HepG2 (cell line): ENCODE results near the gene CAPN9. TPM values are rescaled to one million over a fixed set of nuclear protein-coding genes. Genes with fewer than 3 reads are reported as not detected.

Experiments
- ATAC-seq: fragments of 200-7000 bp; cut with Tn5 transposase; 3 replicates; pipeline ENCODE4 v1.9.1; 2020; ENCODE audit warnings: mild to moderate bottlenecking, moderate library complexity
- BruUV-seq: library from RNA; stranded (reverse); fragments of 400-500 nt; replicated peaks from 2 replicates; lab custom pipeline; 2021; lab: Mats Ljungman, UMichigan
- CTCF ChIA-PET: fragments of 300-600 bp; formaldehyde crosslinking; extraction: SDS; loops from one replicate; lab custom pipeline; 2021; ENCODE audit warnings: low total read pairs, inconsistent platforms, low intra/inter-chr PET ratio; lab: Yijun Ruan, JAX
- POLR2A ChIA-PET: fragments of 350-600 bp; sonication (Branson Sonifier 250); formaldehyde crosslinking; loops from one replicate; lab custom pipeline; 2020; ENCODE audit warnings: antibody characterized with exemption, inconsistent platforms; lab: Yijun Ruan, JAX
- DNase-seq: peaks from one replicate; pipeline ENCODE4 v3.0.0-alpha.2; 2015; ENCODE audit warnings: low spot score
- FAIRE-seq: peaks from 3 replicates; lab custom pipeline; 2011; peaks lifted over from hg19 to GRCh38; lab: Jason Lieb, UNC
- H2AFZ ChIP-seq: one replicate; pipeline ENCODE4 v1.6.1; 2011; ENCODE audit warnings: low read length, inconsistent platforms
- H3K27ac ChIP-seq: fragments of 300-600 bp; 3 replicates; pipeline ENCODE4 v1.8.0; 2011; ENCODE audit warnings: mixed run types, mild to moderate bottlenecking, mixed read lengths, low read length, inconsistent platforms; ENCODE audit not compliant: insufficient read depth; ENCODE audit errors: extremely low read length
- H3K27me3 ChIP-seq, 2 experiments: fragments of 200-600 bp in 1 of 2; 2 replicates in 1 of 2; 3 replicates in 1 of 2; pipeline versions ENCODE4 v1.6.0 to v1.8.0; 2011; ENCODE audit warnings: low read length in 2 of 2, mild to moderate bottlenecking in 2 of 2, moderate library complexity in 2 of 2, inconsistent platforms in 1 of 2; ENCODE audit not compliant: insufficient read depth in 2 of 2, control insufficient read depth in 1 of 2
- H3K36me3 ChIP-seq, 2 experiments: fragments of 200-600 bp in 1 of 2; replicated peaks in 1 of 2; 2 replicates in 1 of 2; 3 replicates in 1 of 2; pipeline versions ENCODE4 v1.5.1 to v1.8.0; 2011; ENCODE audit warnings: low read length in 2 of 2, inconsistent platforms in 1 of 2; ENCODE audit not compliant: insufficient read depth in 2 of 2, control insufficient read depth in 1 of 2
- H3K4me1 ChIP-seq: 2 replicates; pipeline ENCODE4 v1.5.1; 2012; ENCODE audit warnings: low read length, inconsistent platforms; ENCODE audit not compliant: insufficient read depth
- H3K4me2 ChIP-seq: 2 replicates; pipeline ENCODE4 v1.6.0; 2011; ENCODE audit warnings: low read depth, low read length, inconsistent platforms
- H3K4me3 ChIP-seq, 3 experiments: fragments of 200-600 bp in 1 of 3; sonication (generic), shearing (Covaris generic) in 1 of 3; replicated peaks in 1 of 3; 2 replicates each; pipeline ENCODE4 v1.5.1; 2011 to 2016; ENCODE audit warnings: low read length in 3 of 3, inconsistent platforms in 2 of 3, low read depth in 2 of 3, mild to moderate bottlenecking in 2 of 3, control low read depth in 1 of 3, mixed read lengths in 1 of 3; ENCODE audit not compliant: insufficient read depth in 1 of 3
- H3K79me2 ChIP-seq: one replicate; pipeline ENCODE4 v1.6.1; 2011; ENCODE audit warnings: low read length, inconsistent platforms; ENCODE audit not compliant: insufficient read depth
- H3K9ac ChIP-seq: 2 replicates; pipeline ENCODE4 v1.6.0; 2011; ENCODE audit warnings: mild to moderate bottlenecking, low read depth, low read length, inconsistent platforms; ENCODE audit not compliant: insufficient read depth
- H3K9me3 ChIP-seq: 2 replicates; pipeline ENCODE4 v1.5.1; 2012; ENCODE audit warnings: mild to moderate bottlenecking, low read length
- H4K20me1 ChIP-seq: 2 replicates; pipeline ENCODE4 v1.6.0; 2011; ENCODE audit warnings: inconsistent platforms, mild to moderate bottlenecking, low read length, moderate library complexity; ENCODE audit not compliant: insufficient read depth
- ATM ChIP-seq: fragments of 450-650 bp; IDR thresholded peaks from 2 replicates; pipeline ENCODE4 v1.7.1; 2017; ENCODE audit warnings: mild to moderate bottlenecking, borderline replicate concordance
- CTCF ChIP-seq: sonication (generic); formaldehyde crosslinking; IDR thresholded peaks from 2 replicates; pipeline ENCODE4 v1.5.0; 2020; ENCODE audit warnings: mild to moderate bottlenecking, missing genetic modification reagents, moderate library complexity
- MNT ChIP-seq: fragments of 450-650 bp; IDR thresholded peaks from 2 replicates; pipeline ENCODE4 v1.6.1; 2016
- PRDM4 ChIP-seq: sonication (generic); formaldehyde crosslinking; IDR thresholded peaks from 2 replicates; pipeline ENCODE4 v1.9.0; 2021; ENCODE audit warnings: missing genetic modification reagents, borderline replicate concordance
- RBFOX2 ChIP-seq: fragments of 200-400 bp; formaldehyde crosslinking; IDR thresholded peaks from 2 replicates; pipeline ENCODE4 v1.6.1; 2017; ENCODE audit warnings: low read depth, mild to moderate bottlenecking, low read length
- THAP9 ChIP-seq: sonication (generic); formaldehyde crosslinking; IDR thresholded peaks from 2 replicates; pipeline ENCODE4; 2020; ENCODE audit warnings: missing genetic modification reagents, mild to moderate bottlenecking, borderline replicate concordance
- ZMYM2 ChIP-seq: sonication (generic); formaldehyde crosslinking; IDR thresholded peaks from 2 replicates; pipeline ENCODE4 v1.8.0; 2022; ENCODE audit warnings: mild to moderate bottlenecking, missing genetic modification reagents
- WGBS: methylation state at CpG from one replicate; pipeline ENCODE4 v1.1.6; 2017; ENCODE audit warnings: low lambda C conversion rate; 5-methylcytosine and 5-hydroxymethylcytosine counted together
- in situ Hi-C: cut with HindIII; loops from 2 replicates; pipeline ENCODE4 v1.10.0; 2017; ENCODE audit warnings: low pct_unique_long_range_greater_than_20kb; ENCODE audit not compliant: extremely low pct_ligation_motif_present
- intact Hi-C: fragments of 100-400 bp; cut with micrococcal nuclease; formaldehyde crosslinking; loops from one replicate; pipeline ENCODE4 v1.10.0; 2022; ENCODE audit not compliant: unreplicated experiment
- polyA plus RNA-seq, 8 experiments: library from polyadenylated mRNA; depleted of rRNA in 3 of 8; stranded (reverse) in 7 of 8; unstranded in 1 of 8; fragments of >200 nt; fragmentation: Illumina TruSeq in 4 of 8; extraction: Trizol in 4 of 8; gene quantifications; 2 replicates each; pipeline versions ENCODE4 v1.2.1 to v1.2.3, GENCODE V29; 2011 to 2016; ENCODE audit warnings: low read depth in 4 of 8, missing spikeins in 1 of 8, mixed read lengths in 1 of 8; ENCODE audit not compliant: insufficient read depth in 1 of 8
- total RNA-seq, 5 experiments: library from RNA; depleted of rRNA; stranded (reverse); fragments of >200 nt; fragmentation: Illumina TruSeq; extraction: Trizol; gene quantifications; 2 replicates each; pipeline ENCODE4 v1.2.3, GENCODE V29; 2016; ENCODE audit warnings: low read depth in 1 of 5

Gene CAPN9
- total and polyA plus RNA-seq, 2 of the 13 experiments (the other 11 are each of a cell fraction or from before 2014, with no cell fraction given) = 0.04 to 0.31 TPM

- POLR2A ChIA-PET = interaction anchor here (2.1 kb wide), 1 partner anchor 47 kb away, joined by 13 read pairs; the partner anchor contains the start of gene AGT
- H2AFZ ChIP-seq = no peak overlapping the region
- DNase-seq = no peak
- no peak for TF ChIP-seq ZMYM2 (CRISPR knock-in tag)
- no peak for TF ChIP-seq THAP9
- TF ChIP-seq CTCF = no peak
- TF ChIP-seq ATM = no peak
- TF ChIP-seq PRDM4 = no peak
- TF ChIP-seq MNT = peak; percentile 97
- no peak for TF ChIP-seq RBFOX2
- TF ChIP-seq, all 625 proteins: peak for 1
- no peaks in the 10 kb centered on the region for H4K20me1 ChIP-seq
- H3K9me3 ChIP-seq = no peaks in the 10 kb centered on the region
- no peak overlapping the region for H3K9ac ChIP-seq
- WGBS = 55% methylated on average over 8 of the region's 8 CpGs
- no peak for ATAC-seq
- H3K4me3 ChIP-seq = no peak overlapping the region
- FAIRE-seq = no peak
- intact Hi-C loops = loop anchor here (2.0 kb wide), 1 partner anchor 47 kb away; the partner anchor contains the start of gene AGT
- CTCF ChIA-PET = no interaction called here
- in situ Hi-C loops = no loop called here
- no TSS peak for BruUV-seq
- no peaks in the 10 kb centered on the region for H3K36me3 ChIP-seq
- no peaks in the 10 kb centered on the region for H3K79me2 ChIP-seq
- H3K4me1 ChIP-seq = peaks cover 60% of the 10 kb centered on the region
- H3K27me3 ChIP-seq = no peaks in the 10 kb centered on the region
- no peak overlapping the region; the same call in 1 of the 2 replicates for H3K4me2 ChIP-seq
- H3K27ac ChIP-seq = no peak overlapping the region
Observed at GRCh38 chr1:230761443-230762167, 14.4 kb downstream of the CAPN9 start.
